ENCODE data around the gene OTUD7B.
"Not testable (repeated sequence)": the region's sequence is repeated elsewhere in the genome, so short reads cannot be mapped to it uniquely, and the experiment has no call there.

OTUD7B gene

DNA sequence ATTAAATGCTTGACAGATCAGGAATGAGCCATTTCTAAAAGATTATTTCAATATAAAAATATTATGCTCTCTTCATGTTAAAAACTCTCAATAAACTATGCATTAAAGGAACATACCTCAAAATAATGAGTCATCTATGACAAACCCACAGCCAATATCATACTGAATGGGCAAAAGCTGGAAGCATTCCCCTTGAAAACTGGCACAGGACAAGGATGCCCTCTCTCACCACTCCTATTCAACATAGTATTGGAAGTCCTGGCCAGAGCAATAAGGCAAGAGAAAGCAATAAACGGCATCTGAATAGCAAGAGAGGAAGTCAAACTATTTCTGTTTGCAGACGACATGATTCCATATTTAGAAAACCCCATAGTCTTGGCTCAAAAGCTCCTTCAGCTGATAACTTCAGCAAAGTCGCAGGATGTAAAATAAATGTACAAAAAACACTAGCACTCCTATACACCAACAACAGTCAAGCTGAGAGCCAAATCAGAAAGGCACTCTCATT is 41.4 kb upstream of the OTUD7B start:
- not testable (repeated sequence) for H4K5ac ChIP-seq (ENCODE audit: low read length); H3K56ac ChIP-seq (ENCODE audit: low read length); H3K23ac ChIP-seq (ENCODE audit: low read length); H2AK5ac ChIP-seq (ENCODE audit: low read length); H2BK15ac ChIP-seq (replicated peaks; ENCODE audit: low read depth); H3K4me3 ChIP-seq (ENCODE audit: low read length); H3K27ac ChIP-seq (ENCODE audit: low read depth, low read length); H3K36me3 ChIP-seq (ENCODE audit: control insufficient read depth, insufficient read depth, low read length); H3K18ac ChIP-seq (ENCODE audit: low read length); H3K4me1 ChIP-seq (ENCODE audit: control insufficient read depth, low read depth, low read length); H3K79me2 ChIP-seq (ENCODE audit: control insufficient read depth, insufficient read depth, low read length); H3K4me2 ChIP-seq (ENCODE audit: low read length); H2BK120ac ChIP-seq (ENCODE audit: low read depth, low read length); H3K79me1 ChIP-seq (ENCODE audit: low read length); H3K9ac ChIP-seq (ENCODE audit: low read length); H4K8ac ChIP-seq (ENCODE audit: low read depth, low read length); H2BK5ac ChIP-seq (ENCODE audit: low read length); DNase-seq; H3K4ac ChIP-seq (ENCODE audit: low read depth, low read length); H3K27me3 ChIP-seq (ENCODE audit: insufficient read depth, low read length, poor library complexity)
- WGBS (ENCODE audit: extremely low coverage, insufficient coverage, low lambda C conversion rate), result no CpG with 5 or more reads among the region's 3 CpGs

DNA sequence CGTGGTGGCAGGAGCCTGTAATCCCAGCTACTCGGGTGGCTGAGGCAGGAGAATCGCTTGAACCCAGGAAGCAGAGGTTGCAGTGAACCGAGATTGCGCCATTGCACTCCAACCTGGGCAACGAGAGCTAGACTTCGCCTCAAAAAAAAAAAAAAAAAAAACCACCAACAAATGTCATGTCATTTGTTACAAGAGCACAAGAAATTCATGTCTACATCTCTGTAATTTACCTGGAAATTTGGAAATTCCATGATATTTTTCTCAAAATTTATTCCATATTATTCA is 40.5 kb upstream of the OTUD7B start:
- no peak overlapping the region for H4K8ac ChIP-seq (ENCODE audit: low read depth, low read length)
- H3K4me1 ChIP-seq (ENCODE audit: control insufficient read depth, low read depth, low read length), result no peaks in the 10 kb centered on the region
- no CpG with 5 or more reads among the region's 7 CpGs for WGBS (ENCODE audit: extremely low coverage, insufficient coverage, low lambda C conversion rate)
- H3K23ac ChIP-seq (ENCODE audit: low read length), result no peak overlapping the region
- no peak overlapping the region for H2BK15ac ChIP-seq (replicated peaks; ENCODE audit: low read depth)
- no peak overlapping the region for H3K27ac ChIP-seq (ENCODE audit: low read depth, low read length)
- no peak overlapping the region for H3K18ac ChIP-seq (ENCODE audit: low read length)
- no peaks in the 10 kb centered on the region for H3K79me1 ChIP-seq (ENCODE audit: low read length)
- H3K4ac ChIP-seq (ENCODE audit: low read depth, low read length), result no peak overlapping the region
- H2BK120ac ChIP-seq (ENCODE audit: low read depth, low read length), result no peak overlapping the region
- no peak overlapping the region for H3K9ac ChIP-seq (ENCODE audit: low read length)
- no peak overlapping the region for H2BK5ac ChIP-seq (ENCODE audit: low read length)
- no peak overlapping the region for H4K5ac ChIP-seq (ENCODE audit: low read length)
- H2AK5ac ChIP-seq (ENCODE audit: low read length), result no peak overlapping the region
- no peaks in the 10 kb centered on the region for H3K36me3 ChIP-seq (ENCODE audit: control insufficient read depth, insufficient read depth, low read length)
- H3K79me2 ChIP-seq (ENCODE audit: control insufficient read depth, insufficient read depth, low read length), result no peaks in the 10 kb centered on the region
- H3K4me3 ChIP-seq (ENCODE audit: low read length), result no peak overlapping the region
- H3K27me3 ChIP-seq (ENCODE audit: insufficient read depth, low read length, poor library complexity), result no peaks in the 10 kb centered on the region
- no peak for DNase-seq
- H3K56ac ChIP-seq (ENCODE audit: low read length), result no peak overlapping the region
- H3K4me2 ChIP-seq (ENCODE audit: low read length), result no peak overlapping the region

DNA sequence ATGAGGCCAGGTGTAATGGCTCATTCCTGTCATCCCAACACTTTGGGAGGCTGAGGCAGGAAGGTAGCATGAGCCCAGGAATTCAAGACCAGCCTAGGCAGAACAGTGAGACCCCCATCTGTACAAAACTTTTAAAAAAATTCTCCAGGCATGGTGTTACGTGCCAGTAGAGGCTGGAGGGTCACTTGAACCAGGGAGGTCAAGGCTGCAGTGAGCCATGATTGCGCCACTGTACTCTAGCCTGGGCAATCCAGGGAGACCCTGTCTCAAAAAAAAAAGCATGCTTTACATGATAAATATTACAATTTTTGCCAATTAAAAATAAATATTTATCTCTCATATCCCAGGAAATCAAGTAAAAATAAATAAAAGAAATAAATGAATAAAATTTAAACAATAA is 39.4 kb upstream of the OTUD7B start:
- H3K27ac ChIP-seq (ENCODE audit: low read depth, low read length), result no peak overlapping the region

DNA sequence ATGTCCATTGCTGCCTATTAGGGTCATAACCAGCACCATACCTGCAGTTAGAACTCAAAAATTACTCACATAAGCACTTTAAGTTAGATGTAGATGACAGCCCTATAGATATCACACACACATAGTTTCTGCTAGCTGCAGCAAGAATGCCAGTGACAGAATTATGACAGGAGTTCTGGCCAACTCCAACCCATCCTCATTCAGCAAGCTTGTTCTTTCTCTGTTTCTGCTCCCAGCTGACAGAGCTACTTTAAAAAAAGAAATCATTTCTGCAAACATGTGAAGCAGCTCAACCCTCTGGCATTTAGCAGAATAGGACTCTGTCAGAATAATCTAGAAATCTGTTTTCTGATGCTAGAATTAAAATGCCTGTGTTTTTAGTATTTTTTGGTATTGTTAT is 23.8 kb upstream of the OTUD7B start:
- no peak overlapping the region for H3K23ac ChIP-seq (ENCODE audit: low read length)
- H3K27ac ChIP-seq (ENCODE audit: low read depth, low read length), result no peak overlapping the region
- no peak overlapping the region for H3K4me2 ChIP-seq (ENCODE audit: low read length)
- no peaks in the 10 kb centered on the region for H3K79me1 ChIP-seq (ENCODE audit: low read length)
- H3K79me2 ChIP-seq (ENCODE audit: control insufficient read depth, insufficient read depth, low read length), result no peaks in the 10 kb centered on the region
- no peak overlapping the region for H3K9ac ChIP-seq (ENCODE audit: low read length)
- H3K4ac ChIP-seq (ENCODE audit: low read depth, low read length), result no peak overlapping the region
- no peak overlapping the region for H4K8ac ChIP-seq (ENCODE audit: low read depth, low read length)
- no peak overlapping the region for H2BK120ac ChIP-seq (ENCODE audit: low read depth, low read length)
- no peak overlapping the region for H3K18ac ChIP-seq (ENCODE audit: low read length)
- DNase-seq, result no peak
- no peak overlapping the region for H3K56ac ChIP-seq (ENCODE audit: low read length)
- H3K27me3 ChIP-seq (ENCODE audit: insufficient read depth, low read length, poor library complexity), result no peaks in the 10 kb centered on the region
- no peaks in the 10 kb centered on the region for H3K4me1 ChIP-seq (ENCODE audit: control insufficient read depth, low read depth, low read length)
- H2BK15ac ChIP-seq (replicated peaks; ENCODE audit: low read depth), result no peak overlapping the region
- no peak overlapping the region for H4K5ac ChIP-seq (ENCODE audit: low read length)
- no peak overlapping the region for H2BK5ac ChIP-seq (ENCODE audit: low read length)
- H2AK5ac ChIP-seq (ENCODE audit: low read length), result no peak overlapping the region
- H3K36me3 ChIP-seq (ENCODE audit: control insufficient read depth, insufficient read depth, low read length), result no peaks in the 10 kb centered on the region
- H3K4me3 ChIP-seq (ENCODE audit: low read length), result no peak overlapping the region

More for the DNA sequence above, 39.4 kb upstream of the OTUD7B start:
- H3K4me3 ChIP-seq (ENCODE audit: low read length), result no peak overlapping the region
- H3K79me2 ChIP-seq (ENCODE audit: control insufficient read depth, insufficient read depth, low read length), result no peaks in the 10 kb centered on the region
- H3K23ac ChIP-seq (ENCODE audit: low read length), result no peak overlapping the region
- H3K36me3 ChIP-seq (ENCODE audit: control insufficient read depth, insufficient read depth, low read length), result no peaks in the 10 kb centered on the region
- no CpG with 5 or more reads among the region's 2 CpGs for WGBS (ENCODE audit: extremely low coverage, insufficient coverage, low lambda C conversion rate)
- no peak overlapping the region for H3K4ac ChIP-seq (ENCODE audit: low read depth, low read length)
- H3K18ac ChIP-seq (ENCODE audit: low read length), result no peak overlapping the region
- no peaks in the 10 kb centered on the region for H3K4me1 ChIP-seq (ENCODE audit: control insufficient read depth, low read depth, low read length)
- H3K4me2 ChIP-seq (ENCODE audit: low read length), result no peak overlapping the region
- H3K79me1 ChIP-seq (ENCODE audit: low read length), result no peaks in the 10 kb centered on the region
- no peak overlapping the region for H2BK120ac ChIP-seq (ENCODE audit: low read depth, low read length)
- H3K9ac ChIP-seq (ENCODE audit: low read length), result no peak overlapping the region
- no peak overlapping the region for H3K56ac ChIP-seq (ENCODE audit: low read length)
- H2BK15ac ChIP-seq (replicated peaks; ENCODE audit: low read depth), result no peak overlapping the region
- no peak overlapping the region for H2AK5ac ChIP-seq (ENCODE audit: low read length)
- no peak overlapping the region for H4K5ac ChIP-seq (ENCODE audit: low read length)
- no peaks in the 10 kb centered on the region for H3K27me3 ChIP-seq (ENCODE audit: insufficient read depth, low read length, poor library complexity)
- no peak overlapping the region for H4K8ac ChIP-seq (ENCODE audit: low read depth, low read length)
- no peak overlapping the region for H2BK5ac ChIP-seq (ENCODE audit: low read length)
- no peak for DNase-seq

DNA sequence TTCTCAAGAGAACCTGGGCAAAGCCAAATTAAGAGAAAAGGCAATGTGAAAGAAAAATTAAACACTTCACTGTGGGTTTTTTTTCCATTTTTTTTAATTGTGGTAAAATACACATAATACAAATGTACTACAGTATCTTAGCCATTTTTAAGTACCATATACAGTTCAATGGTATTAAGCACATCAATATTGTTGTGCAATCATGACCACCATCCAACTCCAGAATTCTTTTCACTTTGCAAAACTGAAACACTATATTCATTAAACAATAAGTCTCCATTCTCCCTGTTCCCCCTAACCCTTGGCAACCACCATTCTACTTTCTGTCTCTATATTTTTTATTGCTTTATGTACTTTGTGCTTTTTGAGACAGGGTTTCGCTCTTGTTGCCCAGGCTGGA is 17.8 kb upstream of the OTUD7B start:
- H3K4ac ChIP-seq (ENCODE audit: low read depth, low read length), result no peak overlapping the region
- H2BK5ac ChIP-seq (ENCODE audit: low read length), result no peak overlapping the region
- H3K4me1 ChIP-seq (ENCODE audit: control insufficient read depth, low read depth, low read length), result no peaks in the 10 kb centered on the region
- no peak overlapping the region for H2BK15ac ChIP-seq (replicated peaks; ENCODE audit: low read depth)
- no peaks in the 10 kb centered on the region for H3K36me3 ChIP-seq (ENCODE audit: control insufficient read depth, insufficient read depth, low read length)
- no peak overlapping the region for H3K4me3 ChIP-seq (ENCODE audit: low read length)
- H3K79me2 ChIP-seq (ENCODE audit: control insufficient read depth, insufficient read depth, low read length), result no peaks in the 10 kb centered on the region
- H4K5ac ChIP-seq (ENCODE audit: low read length), result no peak overlapping the region
- H3K79me1 ChIP-seq (ENCODE audit: low read length), result no peaks in the 10 kb centered on the region
- WGBS (ENCODE audit: extremely low coverage, insufficient coverage, low lambda C conversion rate), result no CpG with 5 or more reads among the region's 1 CpG
- H3K23ac ChIP-seq (ENCODE audit: low read length), result no peak overlapping the region
- H3K4me2 ChIP-seq (ENCODE audit: low read length), result no peak overlapping the region
- no peaks in the 10 kb centered on the region for H3K27me3 ChIP-seq (ENCODE audit: insufficient read depth, low read length, poor library complexity)
- DNase-seq, result no peak
- H3K18ac ChIP-seq (ENCODE audit: low read length), result no peak overlapping the region
- H2BK120ac ChIP-seq (ENCODE audit: low read depth, low read length), result no peak overlapping the region
- H3K56ac ChIP-seq (ENCODE audit: low read length), result no peak overlapping the region
- no peak overlapping the region for H2AK5ac ChIP-seq (ENCODE audit: low read length)
- H3K27ac ChIP-seq (ENCODE audit: low read depth, low read length), result no peak overlapping the region
- H4K8ac ChIP-seq (ENCODE audit: low read depth, low read length), result no peak overlapping the region
- no peak overlapping the region for H3K9ac ChIP-seq (ENCODE audit: low read length)

DNA sequence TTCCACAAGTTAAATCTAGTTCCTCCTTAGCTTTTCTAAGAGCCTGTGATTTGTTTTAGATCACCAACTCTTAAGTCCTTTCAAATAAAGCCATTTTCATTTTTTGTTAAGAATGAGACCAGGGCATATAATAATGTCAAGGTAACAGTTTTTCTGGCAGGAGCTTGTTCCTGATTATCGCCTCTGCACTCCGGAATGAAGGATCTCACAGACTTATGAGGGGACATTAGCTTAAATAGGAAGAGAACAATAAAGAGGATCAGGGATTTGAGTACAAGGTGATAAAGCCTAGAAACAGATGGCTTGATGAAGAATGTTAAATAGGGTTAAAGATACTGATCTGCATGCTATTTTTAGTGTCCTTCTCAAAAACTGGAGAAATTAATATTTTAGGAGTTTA is 13.6 kb upstream of the OTUD7B start:
- Histone ChIP-seq H3K18ac (ENCODE audit: low read length) (no peak overlapping the region), H3K4ac (ENCODE audit: low read depth, low read length) (no peak overlapping the region), H2BK15ac (replicated peaks; ENCODE audit: low read depth) (no peak overlapping the region), H3K56ac (ENCODE audit: low read length) (no peak overlapping the region), H3K9ac (ENCODE audit: low read length) (no peak overlapping the region), H3K23ac (ENCODE audit: low read length) (no peak overlapping the region), H2BK120ac (ENCODE audit: low read depth, low read length) (no peak overlapping the region), H3K27me3 (ENCODE audit: insufficient read depth, low read length, poor library complexity) (no peaks in the 10 kb centered on the region), H3K4me2 (ENCODE audit: low read length) (no peak overlapping the region), H3K4me1 (ENCODE audit: control insufficient read depth, low read depth, low read length) (no peaks in the 10 kb centered on the region), H3K4me3 (ENCODE audit: low read length) (no peak overlapping the region), H3K27ac (ENCODE audit: low read depth, low read length) (no peak overlapping the region), H4K8ac (ENCODE audit: low read depth, low read length) (no peak overlapping the region), H3K36me3 (ENCODE audit: control insufficient read depth, insufficient read depth, low read length) (no peaks in the 10 kb centered on the region), H2BK5ac (ENCODE audit: low read length) (no peak overlapping the region), H3K79me1 (ENCODE audit: low read length) (no peaks in the 10 kb centered on the region), H3K79me2 (ENCODE audit: control insufficient read depth, insufficient read depth, low read length) (no peaks in the 10 kb centered on the region), H4K5ac (ENCODE audit: low read length) (no peak overlapping the region), H2AK5ac (ENCODE audit: low read length) (no peak overlapping the region)
- no peak for DNase-seq
- WGBS (ENCODE audit: extremely low coverage, insufficient coverage, low lambda C conversion rate), result no CpG with 5 or more reads among the region's 2 CpGs

Measured in mesendoderm (in vitro differentiated cells).